DOHH2 (cell line): ENCODE results near the gene RNF180.

Source experiments
- H3F3A ChIP-seq: fragments of 200-600 bp; sonication (generic), shearing (Covaris generic); 2 replicates; pipeline ENCODE4 v1.6.0; 2016; ENCODE audit warnings: antibody characterized with exemption, mild to moderate bottlenecking; ENCODE audit not compliant: control insufficient read depth, insufficient read depth
- H3K27ac ChIP-seq: fragments of 200-600 bp; sonication (generic); 2 replicates; pipeline ENCODE4 v1.5.1; 2014; ENCODE audit warnings: low read depth, mild to moderate bottlenecking, low read length, moderate library complexity
- H3K27me3 ChIP-seq: fragments of 200-600 bp; sonication (generic); 2 replicates; pipeline ENCODE4 v1.6.1; 2014; ENCODE audit warnings: mild to moderate bottlenecking, low read length, mixed read lengths; ENCODE audit not compliant: control insufficient read depth
- H3K36me3 ChIP-seq: fragments of 200-600 bp; sonication (generic); 2 replicates; pipeline ENCODE4 v1.6.1; 2014; ENCODE audit warnings: mild to moderate bottlenecking, low read length, moderate library complexity, mixed read lengths; ENCODE audit not compliant: control insufficient read depth
- H3K4me1 ChIP-seq: fragments of 200-600 bp; sonication (generic); 2 replicates; pipeline ENCODE4 v1.6.1; 2014; ENCODE audit warnings: mild to moderate bottlenecking, low read length, mixed read lengths; ENCODE audit not compliant: control insufficient read depth
- H3K4me2 ChIP-seq: fragments of 200-600 bp; sonication (generic); 2 replicates; pipeline ENCODE4 v1.6.0; 2014; ENCODE audit warnings: mild to moderate bottlenecking, low read length, moderate library complexity
- H3K4me3 ChIP-seq: fragments of 200-600 bp; sonication (generic); 2 replicates; pipeline ENCODE4 v1.5.1; 2014; ENCODE audit warnings: mild to moderate bottlenecking, low read length, mixed read lengths
- H3K79me2 ChIP-seq: fragments of 200-600 bp; sonication (generic); 2 replicates; pipeline ENCODE4 v1.6.1; 2014; ENCODE audit warnings: mild to moderate bottlenecking, low read length, mixed read lengths; ENCODE audit not compliant: control insufficient read depth
- H3K9me2 ChIP-seq: fragments of 200-600 bp; sonication (generic); replicated peaks from 2 replicates; pipeline ENCODE4 v1.6.1; 2014; ENCODE audit warnings: mild to moderate bottlenecking, low read length, mixed read lengths; ENCODE audit not compliant: control insufficient read depth
- H3K9me3 ChIP-seq: fragments of 200-600 bp; sonication (generic); 2 replicates; pipeline ENCODE4 v1.6.1; 2014; ENCODE audit warnings: antibody characterized with exemption, low read length, mixed read lengths; ENCODE audit not compliant: control insufficient read depth, insufficient read depth
- H4K20me1 ChIP-seq: fragments of 200-600 bp; sonication (generic); 2 replicates; pipeline ENCODE4 v1.6.0; 2014; ENCODE audit warnings: low read depth, mild to moderate bottlenecking, antibody characterized with exemption, low read length, moderate library complexity; ENCODE audit not compliant: control insufficient read depth, insufficient read depth
- CTCF ChIP-seq: fragments of 200-600 bp; sonication (generic); IDR thresholded peaks from one replicate; pipeline ENCODE4 v1.5.1; 2014; ENCODE audit warnings: antibody characterized with exemption, mild to moderate bottlenecking, low read depth, low read length; ENCODE audit not compliant: poor library complexity, severe bottlenecking
- EZH2phosphoT487 ChIP-seq: fragments of 200-600 bp; sonication (generic); IDR thresholded peaks from 2 replicates; pipeline ENCODE4 v1.6.1; 2017; ENCODE audit warnings: borderline replicate concordance, mild to moderate bottlenecking, antibody characterized with exemption, low read length, moderate library complexity, mixed read lengths

Gene RNF180

GRCh38 chr5:64260756-64261155, 95.1 kb downstream of the RNF180 start:
- Histone ChIP-seq H3K9me2 (no peaks in the 10 kb centered on the region), H3K4me2 (no peak overlapping the region), H3K4me3 (no peak overlapping the region), H3K9me3 (no peaks in the 10 kb centered on the region), H3K27me3 (no peaks in the 10 kb centered on the region), H3K27ac (no peak overlapping the region), H4K20me1 (no peaks in the 10 kb centered on the region), H3K4me1 (no peaks in the 10 kb centered on the region), H3K36me3 (no peaks in the 10 kb centered on the region), H3F3A (no peaks in the 10 kb centered on the region), H3K79me2 (no peaks in the 10 kb centered on the region)
- TF ChIP-seq CTCF (no peak), EZH2phosphoT487 (no peak)

GRCh38 chr5:64269164-64269563, 103.5 kb downstream of the RNF180 start:
- H3F3A ChIP-seq = no peaks in the 10 kb centered on the region

GRCh38 chr5:64273276-64273675, 107.6 kb downstream of the RNF180 start:
- Histone ChIP-seq H3K79me2 (no peaks in the 10 kb centered on the region), H3F3A (no peaks in the 10 kb centered on the region), H3K4me1 (no peaks in the 10 kb centered on the region), H3K27me3 (no peaks in the 10 kb centered on the region), H3K4me2 (no peak overlapping the region), H3K36me3 (no peaks in the 10 kb centered on the region), H3K27ac (no peak overlapping the region), H4K20me1 (no peaks in the 10 kb centered on the region), H3K9me2 (no peaks in the 10 kb centered on the region), H3K4me3 (no peak overlapping the region), H3K9me3 (no peaks in the 10 kb centered on the region)
- no peak for TF ChIP-seq CTCF

More at GRCh38 chr5:64269164-64269563, 103.5 kb downstream of the RNF180 start:
- Histone ChIP-seq H3K27me3 (no peaks in the 10 kb centered on the region), H4K20me1 (no peaks in the 10 kb centered on the region), H3K9me3 (no peaks in the 10 kb centered on the region), H3K79me2 (no peaks in the 10 kb centered on the region), H3K4me3 (no peak overlapping the region), H3K4me2 (no peak overlapping the region), H3K27ac (no peak overlapping the region), H3K9me2 (no peaks in the 10 kb centered on the region), H3K4me1 (no peaks in the 10 kb centered on the region), H3K36me3 (no peaks in the 10 kb centered on the region)
- no peak for TF ChIP-seq EZH2phosphoT487
- no peak for TF ChIP-seq CTCF
